K562 (cell line): ENCODE measurements around the gene DRGX. TPM values are rescaled to one million over a fixed set of nuclear protein-coding genes. Genes with fewer than 3 reads are reported as not detected.

Experiments used
- ATAC-seq: fragments of 200-7000 bp; cut with Tn5 transposase; 3 replicates; pipeline ENCODE4 v1.9.1; 2020; ENCODE audit warnings: moderate library complexity
- BruUV-seq: library from RNA; stranded (reverse); fragments of 400-500 nt; replicated peaks from 2 replicates; lab custom pipeline; 2021; lab: Mats Ljungman, UMichigan
- CTCF ChIA-PET: fragments of 300-600 bp; formaldehyde crosslinking; extraction: SDS; loops from one replicate; lab custom pipeline; 2021; ENCODE audit warnings: low intra/inter-chr PET ratio; lab: Yijun Ruan, JAX
- POLR2A ChIA-PET: fragments of 300-600, 350-650 bp; sonication (Branson Sonifier 250); formaldehyde crosslinking; extraction: SDS; loops from one replicate; lab custom pipeline; 2021; ENCODE audit warnings: antibody characterized with exemption, inconsistent platforms; lab: Yijun Ruan, JAX
- DNase-seq, 4 experiments: peaks; one replicate each; pipeline versions ENCODE4 v3.0.0 to v3.0.0-alpha.2; 2011 to 2018; ENCODE audit warnings: low spot score in 3 of 4, mixed read lengths in 3 of 4; ENCODE audit errors: extremely low read depth in 1 of 4
- FAIRE-seq: peaks from 2 replicates; lab custom pipeline; 2011; peaks lifted over from hg19 to GRCh38; lab: Jason Lieb, UNC
- H2AFZ ChIP-seq: 2 replicates; pipeline ENCODE4 v1.6.0; 2011; ENCODE audit warnings: low read depth, low read length, control low read depth, inconsistent platforms
- H3K27ac ChIP-seq: fragments of 200-600 bp; 3 replicates; pipeline ENCODE4 v1.8.0; 2011; ENCODE audit warnings: low read depth, mild to moderate bottlenecking, control low read depth, inconsistent platforms, low read length, moderate library complexity, mixed read lengths; ENCODE audit errors: extremely low read depth
- H3K27me3 ChIP-seq, 2 experiments: fragments of 300-600 bp in 1 of 2; 2 replicates in 1 of 2; 3 replicates in 1 of 2; pipeline versions ENCODE4 v1.6.0 to v1.8.0; 2011; ENCODE audit warnings: inconsistent platforms in 2 of 2, low read length in 2 of 2, mild to moderate bottlenecking in 1 of 2, mixed read lengths in 1 of 2, moderate library complexity in 1 of 2; ENCODE audit not compliant: control insufficient read depth in 2 of 2, insufficient read depth in 2 of 2
- H3K36me3 ChIP-seq: fragments of 300-600 bp; 3 replicates; pipeline ENCODE4 v1.8.0; 2011; ENCODE audit warnings: mild to moderate bottlenecking, low read length, inconsistent platforms; ENCODE audit not compliant: control insufficient read depth, insufficient read depth
- H3K4me1 ChIP-seq, 2 experiments: fragments of 200-600 bp in 1 of 2; replicated peaks in 1 of 2; 2 replicates in 1 of 2; 3 replicates in 1 of 2; pipeline versions ENCODE4 v1.5.1 to v1.8.0; 2011; ENCODE audit warnings: inconsistent platforms in 2 of 2, low read length in 2 of 2, mild to moderate bottlenecking in 1 of 2, mixed read lengths in 1 of 2, moderate library complexity in 1 of 2; ENCODE audit not compliant: control insufficient read depth in 2 of 2, insufficient read depth in 2 of 2
- H3K4me2 ChIP-seq: 2 replicates; pipeline ENCODE4 v1.6.1; 2011; ENCODE audit warnings: low read length, control low read depth, inconsistent platforms, mixed read lengths; ENCODE audit not compliant: insufficient read depth
- H3K4me3 ChIP-seq: fragments of 200-600 bp; sonication (generic), shearing (Covaris generic); 2 replicates; pipeline ENCODE4 v1.5.1; 2016; ENCODE audit warnings: control low read depth, inconsistent platforms
- H3K79me2 ChIP-seq: fragments of 200-600 bp; 3 replicates; pipeline ENCODE4 v1.8.0; 2011; ENCODE audit warnings: low read length, inconsistent platforms; ENCODE audit not compliant: control insufficient read depth, insufficient read depth
- H3K9ac ChIP-seq, 2 experiments: 2 replicates each; pipeline versions ENCODE4 v1.6.0 to v1.6.1; 2011; ENCODE audit warnings: low read depth in 2 of 2, low read length in 2 of 2, control low read depth in 1 of 2, inconsistent platforms in 1 of 2, mild to moderate bottlenecking in 1 of 2, mixed read lengths in 1 of 2; ENCODE audit not compliant: insufficient read depth in 1 of 2
- H3K9me1 ChIP-seq: one replicate; pipeline ENCODE4 v1.6.0; 2011; ENCODE audit warnings: inconsistent platforms, mild to moderate bottlenecking, low read length, moderate library complexity; ENCODE audit not compliant: control insufficient read depth, insufficient read depth
- H3K9me3 ChIP-seq: replicated peaks from 2 replicates; pipeline ENCODE4 v1.5.1; 2011; ENCODE audit warnings: low read depth, low read length, inconsistent platforms; ENCODE audit not compliant: control insufficient read depth, insufficient read depth
- H4K20me1 ChIP-seq: replicated peaks from 2 replicates; pipeline ENCODE4 v1.6.1; 2011; ENCODE audit warnings: low read length, inconsistent platforms, mixed read lengths; ENCODE audit not compliant: control insufficient read depth, insufficient read depth
- BCOR ChIP-seq: fragments of 450-650 bp; IDR thresholded peaks from 2 replicates; pipeline ENCODE4 v1.6.1; 2016
- FOXA1 ChIP-seq: fragments of 450-650 bp; IDR thresholded peaks from 2 replicates; pipeline ENCODE4 v1.6.1; 2016; ENCODE audit warnings: mild to moderate bottlenecking, borderline replicate concordance
- KDM1A ChIP-seq, 2 experiments: fragments of 450-650 bp; IDR thresholded peaks; 2 replicates each; pipeline ENCODE4 v1.6.1; 2016; ENCODE audit warnings: mild to moderate bottlenecking in 2 of 2
- RBM25 ChIP-seq: fragments of 200-400 bp; formaldehyde crosslinking; IDR thresholded peaks from 2 replicates; pipeline ENCODE4 v1.6.1; 2018; ENCODE audit warnings: low read length, low read depth, moderate library complexity; ENCODE audit not compliant: severe bottlenecking
- SUPT5H ChIP-seq: fragments of 450-650 bp; IDR thresholded peaks from 2 replicates; pipeline ENCODE4 v1.6.1; 2016
- ZNF23 ChIP-seq: fragments of 250-450 bp; sonication (Bioruptor Pico); IDR thresholded peaks from 2 replicates; pipeline ENCODE4 v1.4.0; 2020; ENCODE audit warnings: mild to moderate bottlenecking
- WGBS: fragments of 100-300 bp; shearing (Covaris generic); methylation state at CpG from one replicate; pipeline ENCODE4 v1.1.6; 2016; ENCODE audit warnings: low coverage, mixed read lengths; ENCODE audit not compliant: insufficient coverage; ENCODE audit errors: missing lambda C conversion rate; 5-methylcytosine and 5-hydroxymethylcytosine counted together
- in situ Hi-C: fragments of 300-500 bp; cut with MboI; formaldehyde crosslinking; loops from 4 replicates; pipeline ENCODE4 v1.15.0; 2018; ENCODE audit warnings: inconsistent platforms, mixed read lengths
- intact Hi-C: fragments of 100-400 bp; cut with micrococcal nuclease; formaldehyde crosslinking; loops from 2 replicates; pipeline ENCODE4 v1.14.2; 2022
- polyA plus RNA-seq, 8 experiments: library from polyadenylated mRNA; depleted of rRNA in 4 of 8; stranded (reverse) in 5 of 8; unstranded in 3 of 8; fragments of >200 nt; fragmentation: Nextera tagmentation in 2 of 8; fragmentation: Illumina TruSeq in 1 of 8; extraction: Ambion mirVana in 2 of 8; extraction: Trizol in 1 of 8; gene quantifications; 2 replicates each; pipeline versions ENCODE4 v1.2.1 to v1.2.3, GENCODE V29; 2011 to 2014; ENCODE audit warnings: inconsistent platforms in 1 of 8, missing spikeins in 1 of 8
- total RNA-seq, 7 experiments: library from RNA; depleted of rRNA in 6 of 7; stranded (reverse); fragments of >200 nt in 6 of 7; fragmentation: Illumina TruSeq in 2 of 7; extraction: Trizol in 2 of 7; gene quantifications; 2 replicates each; pipeline versions ENCODE4 v1.2.1 to v1.2.3, GENCODE V29; 2011 to 2021; ENCODE audit warnings: low replicate concordance in 1 of 7

The DRGX gene
- total and polyA plus RNA-seq, 9 of the 15 experiments (the other 6 are each of a cell fraction or from before 2014, with no cell fraction given): not detected

DNA sequence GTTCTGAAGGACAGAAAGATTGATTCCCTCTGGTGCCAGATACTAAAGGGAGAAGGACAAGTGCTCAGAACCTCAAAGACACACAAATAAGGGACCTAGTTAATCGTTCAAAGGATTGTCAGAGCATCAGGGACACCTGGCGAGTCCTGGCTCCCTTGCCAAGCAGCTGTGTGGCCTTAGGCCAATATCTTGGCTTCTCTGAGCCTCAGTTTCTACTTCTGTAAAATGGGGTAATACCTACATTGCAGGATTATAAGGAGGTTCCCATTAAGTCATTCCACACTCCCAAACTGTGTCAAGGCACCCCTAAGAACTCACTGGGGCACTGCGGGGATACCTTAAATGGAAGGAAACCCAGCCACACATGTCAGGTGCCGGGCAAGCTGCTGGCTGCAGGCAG is 29.4 kb downstream of the DRGX start:
- no peaks in the 10 kb centered on the region for H3K36me3 ChIP-seq
- no peak overlapping the region for H3K4me2 ChIP-seq
- no TSS peak for BruUV-seq
- FAIRE-seq (no peak), ATAC-seq (no peak), DNase-seq (no peak)
- ChIA-PET CTCF (no interaction called here), POLR2A (interaction anchor here (0.5 to 1.2 kb wide), 4 partner anchors 12 to 467 kb away, joined by 3 read pairs; no protein-coding TSS in a partner anchor)
- H3K9ac ChIP-seq: no peak overlapping the region
- no peaks in the 10 kb centered on the region for H3K9me1 ChIP-seq
- H3K27me3 ChIP-seq: peaks cover 55 to 71% of the 10 kb centered on the region in 2 experiments
- H3K9me3 ChIP-seq: no peaks in the 10 kb centered on the region
- 4% methylated on average over 4 of the region's 4 CpGs for WGBS
- intact Hi-C loops (no loop called here), in situ Hi-C loops (no loop called here)
- H3K79me2 ChIP-seq: no peaks in the 10 kb centered on the region
- TF ChIP-seq BCOR (peak; percentile 35; the same call in 1 of the 2 replicates), ZNF23 (no peak), RBM25 (peak; percentile 91), KDM1A (IDR thresholded peaks at IDR 0.05) (peak in 1 of 2 experiments; percentile 15; a peak in 1 of 4 replicates), SUPT5H (no peak), FOXA1 (no peak)
- H2AFZ ChIP-seq: no peak overlapping the region
- no peak overlapping the region for H3K4me3 ChIP-seq
- H4K20me1 ChIP-seq: 0 out of 2 replicates have a peak, but pooled peaks cover 11% of the 10 kb centered on the region
- no peak overlapping the region for H3K27ac ChIP-seq
- peaks cover 0 to 3% of the 10 kb centered on the region in 2 experiments; a peak in 1 of 5 replicates for H3K4me1 ChIP-seq
